NCI-H526 treated with DMSO at 0.1 percent for 48 hours (cell line): ENCODE data around the gene MARS1.
"Not testable (repeated sequence)": the region's sequence is repeated elsewhere in the genome, so short reads cannot be mapped to it uniquely, and the experiment has no call there.

Source experiments
- DNase-seq: peaks from one replicate; lab custom pipeline; 2025; lab: John Stamatoyannopoulos, UW

The MARS1 gene

DNA sequence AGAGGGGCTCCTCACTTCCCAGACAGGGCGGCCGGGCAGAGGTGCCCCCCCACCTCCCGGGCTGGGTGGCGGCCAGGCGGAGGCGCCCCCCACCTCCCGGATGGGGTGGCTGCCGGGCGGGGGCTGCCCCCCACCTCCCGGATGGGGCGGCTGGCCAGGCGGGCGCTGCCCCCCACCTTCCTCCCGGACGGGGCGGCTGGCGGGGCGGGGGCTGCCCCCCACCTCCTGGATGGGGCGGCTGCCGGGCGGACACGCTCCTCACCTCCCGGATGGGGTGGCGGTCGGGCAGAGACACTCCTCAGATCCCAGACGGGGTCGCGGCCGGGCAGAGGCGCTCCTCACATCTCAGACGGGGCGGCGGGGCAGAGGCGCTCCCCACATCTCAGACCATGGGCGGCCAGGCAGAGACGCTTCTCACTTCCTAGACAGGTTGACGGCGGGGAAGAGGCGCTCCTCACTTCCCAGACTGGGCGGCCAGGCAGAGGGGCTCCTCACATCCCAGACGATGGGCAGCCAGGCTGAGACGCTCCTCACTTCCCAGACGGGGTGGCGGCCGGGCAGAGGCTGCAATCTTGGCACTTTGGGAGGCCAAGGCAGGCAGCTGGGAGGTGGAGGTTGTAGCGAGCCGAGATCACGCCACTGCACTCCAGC lies 7.3 kb downstream of the MARS1 start:
- not testable (repeated sequence) for DNase-seq

DNA sequence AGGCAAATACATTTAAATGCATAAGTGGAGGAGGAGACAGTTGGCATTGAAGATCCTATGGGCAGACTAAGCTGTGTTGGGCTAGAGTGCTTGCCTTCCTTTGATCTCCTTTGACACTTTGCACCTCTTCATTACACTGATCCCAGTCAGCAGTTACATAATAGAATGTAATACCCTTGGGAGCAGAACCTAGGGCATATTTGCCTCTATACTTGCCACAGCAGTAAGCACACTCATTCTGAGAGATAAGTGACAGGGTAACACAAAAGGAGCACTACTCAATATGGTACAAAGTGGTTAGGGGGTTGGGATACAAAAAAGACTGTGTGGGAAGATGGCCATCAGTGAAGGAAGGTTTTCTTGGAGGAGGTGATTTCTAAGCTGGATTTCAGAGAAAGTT lies 9.0 kb downstream of the MARS1 start:
- DNase-seq = no peak

DNA sequence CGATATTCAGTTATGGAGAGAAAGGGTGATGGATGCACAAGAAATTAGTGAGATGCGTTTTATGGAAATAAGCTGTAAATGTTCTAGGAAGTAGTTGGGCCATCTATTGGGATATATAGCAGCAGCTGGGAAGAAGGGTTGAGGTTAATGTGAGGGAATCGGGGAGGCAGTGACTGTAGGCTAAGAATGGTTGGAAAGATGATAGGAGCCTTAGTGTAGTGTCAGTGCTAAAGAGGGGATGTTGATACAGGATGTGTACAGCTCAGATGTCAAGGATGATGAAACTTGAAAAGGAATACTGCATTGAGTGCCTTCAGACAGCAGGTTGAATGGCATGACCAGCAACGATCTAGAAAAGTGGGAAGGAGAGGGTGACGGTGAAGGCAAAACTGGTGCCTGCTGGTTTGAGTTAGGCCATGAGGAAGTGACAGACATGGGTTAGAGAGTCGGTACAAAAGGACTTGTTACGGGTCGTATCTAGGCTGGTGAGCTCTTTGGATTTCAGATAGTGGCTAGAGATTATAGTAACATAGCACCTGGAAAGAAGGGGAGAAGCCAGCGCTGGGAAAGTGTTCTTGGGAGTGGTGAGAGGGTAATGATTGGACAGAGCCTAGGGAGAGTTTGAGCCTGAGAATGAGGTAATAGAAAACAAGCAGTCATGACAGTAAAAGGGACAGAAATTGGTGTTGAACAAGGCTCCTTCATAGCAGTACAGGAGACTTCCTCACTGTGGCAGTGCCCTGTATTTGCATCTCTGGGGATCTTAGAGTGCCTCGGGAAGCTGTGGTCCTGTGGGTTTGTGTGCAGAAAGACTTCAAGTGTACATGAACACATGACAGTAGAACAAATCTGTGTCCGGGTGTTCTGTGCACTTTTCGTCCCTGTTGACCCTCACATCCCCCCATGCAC lies 9.6 kb downstream of the MARS1 start:
- no peak for DNase-seq

DNA sequence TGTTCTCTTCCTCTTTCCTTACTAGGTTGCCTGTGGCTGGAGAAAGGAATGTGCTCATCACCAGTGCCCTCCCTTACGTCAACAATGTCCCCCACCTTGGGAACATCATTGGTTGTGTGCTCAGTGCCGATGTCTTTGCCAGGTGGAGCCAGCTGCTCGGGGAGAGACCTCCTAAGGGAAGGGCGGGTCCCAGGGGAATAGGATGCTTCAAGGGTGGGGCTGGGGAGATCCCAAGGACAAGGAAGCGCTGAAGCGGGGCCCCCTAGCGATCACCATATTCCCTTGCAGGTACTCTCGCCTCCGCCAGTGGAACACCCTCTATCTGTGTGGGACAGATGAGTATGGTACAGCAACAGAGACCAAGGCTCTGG lies 10.2 kb downstream of the MARS1 start:
- no peak for DNase-seq

DNA sequence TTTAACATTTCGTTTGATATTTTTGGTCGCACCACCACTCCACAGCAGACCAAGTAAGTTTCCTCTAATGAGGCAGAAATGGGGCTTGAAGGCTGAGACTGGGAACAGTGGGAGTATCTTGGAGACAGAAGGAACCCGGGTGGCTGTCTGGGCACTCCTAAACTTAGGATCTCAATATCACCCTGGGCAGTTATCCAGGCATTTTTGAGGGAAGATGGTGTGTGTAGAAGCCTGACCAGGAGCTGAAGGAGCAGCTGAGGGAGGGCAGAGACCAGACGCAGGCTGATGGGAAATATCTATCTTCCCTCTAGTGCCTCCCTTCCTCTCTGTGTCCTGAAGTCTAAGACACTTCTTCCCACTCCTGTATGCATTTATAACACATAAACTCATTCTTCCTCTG lies 10.7 kb downstream of the MARS1 start:
- no peak for DNase-seq

DNA sequence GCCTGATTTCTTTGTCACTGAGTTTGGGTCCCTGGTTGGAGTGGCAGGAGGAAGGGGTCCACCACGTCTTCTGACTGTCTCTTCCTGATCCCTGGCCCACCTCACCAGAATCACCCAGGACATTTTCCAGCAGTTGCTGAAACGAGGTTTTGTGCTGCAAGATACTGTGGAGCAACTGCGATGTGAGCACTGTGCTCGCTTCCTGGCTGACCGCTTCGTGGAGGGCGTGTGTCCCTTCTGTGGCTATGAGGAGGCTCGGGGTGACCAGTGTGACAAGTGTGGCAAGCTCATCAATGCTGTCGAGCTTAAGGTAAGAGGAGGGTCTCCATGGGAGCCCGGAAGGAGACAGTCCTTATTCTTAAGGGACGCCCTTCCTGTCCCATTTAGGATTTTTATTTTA lies 12.3 kb downstream of the MARS1 start:
- no peak for DNase-seq

DNA sequence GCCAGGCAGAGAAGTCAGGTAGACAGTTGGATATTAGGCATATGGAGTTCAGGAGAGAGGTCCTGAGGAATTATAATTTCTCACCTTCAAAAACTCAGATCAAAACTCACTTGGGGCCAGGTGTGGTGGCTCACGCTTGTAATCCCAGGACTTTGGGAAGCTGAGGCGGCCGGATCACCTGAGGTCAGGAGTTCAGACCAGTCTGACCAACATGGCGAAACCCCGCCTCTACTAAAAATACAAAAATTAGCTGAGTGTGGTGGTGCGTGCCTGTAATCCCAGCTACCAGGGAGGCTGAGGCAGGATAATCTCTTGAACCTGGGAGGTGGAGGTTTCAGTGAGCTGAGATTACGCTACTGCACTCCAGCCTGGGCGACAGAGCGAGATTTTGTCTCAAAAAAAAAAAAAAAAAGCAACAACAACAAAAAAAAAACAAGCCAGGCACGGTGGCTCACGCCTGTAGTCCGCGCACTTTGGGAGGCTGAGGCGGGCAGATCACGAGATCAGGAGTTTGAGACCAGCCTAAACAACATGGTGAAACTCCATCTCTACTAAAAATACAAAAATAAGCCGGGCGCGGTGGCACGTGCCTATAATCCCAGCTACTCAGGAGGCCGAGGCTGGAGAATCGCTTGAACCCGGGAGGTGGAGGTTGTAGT lies 14.6 kb downstream of the MARS1 start:
- DNase-seq = not testable (repeated sequence)

DNA sequence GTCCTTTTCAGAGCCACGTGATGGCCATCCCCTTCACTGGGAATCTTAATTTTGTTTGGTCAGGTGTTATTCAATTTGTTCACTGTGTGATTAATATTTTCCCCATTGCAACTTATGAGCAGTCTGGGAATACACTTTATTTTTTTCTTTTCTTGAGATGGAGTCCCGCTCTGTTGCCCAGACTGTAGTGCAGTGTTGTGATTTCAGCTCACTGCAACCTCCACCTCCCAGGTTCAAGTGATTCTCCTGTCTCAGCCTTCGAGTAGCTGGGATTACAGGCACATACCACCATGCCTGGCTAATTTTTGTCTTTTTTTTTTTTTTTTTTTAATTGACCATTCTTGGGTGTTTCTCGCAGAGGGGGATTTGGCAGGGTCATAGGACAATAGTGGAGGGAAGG lies 18.7 kb downstream of the MARS1 start:
- not testable (repeated sequence) for DNase-seq

DNA sequence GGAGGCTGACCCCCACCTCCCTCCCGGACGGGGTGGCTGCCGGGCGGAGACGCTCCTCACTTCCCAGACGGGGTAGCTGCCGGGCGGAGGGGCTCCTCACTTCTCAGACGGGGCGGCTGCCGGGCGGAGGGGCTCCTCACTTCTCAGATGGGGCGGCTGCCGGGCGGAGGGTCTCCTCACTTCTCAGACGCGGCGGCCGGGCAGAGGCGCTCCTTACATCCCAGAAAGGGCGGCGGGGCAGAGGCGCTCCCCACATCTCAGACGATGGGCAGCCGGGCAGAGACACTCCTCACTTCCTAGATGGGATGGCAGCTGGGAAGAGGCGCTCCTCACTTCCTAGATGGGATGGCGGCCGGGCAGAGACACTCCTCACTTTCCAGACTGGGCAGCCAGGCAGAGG lies 19.9 kb downstream of the MARS1 start:
- not testable (repeated sequence) for DNase-seq

DNA sequence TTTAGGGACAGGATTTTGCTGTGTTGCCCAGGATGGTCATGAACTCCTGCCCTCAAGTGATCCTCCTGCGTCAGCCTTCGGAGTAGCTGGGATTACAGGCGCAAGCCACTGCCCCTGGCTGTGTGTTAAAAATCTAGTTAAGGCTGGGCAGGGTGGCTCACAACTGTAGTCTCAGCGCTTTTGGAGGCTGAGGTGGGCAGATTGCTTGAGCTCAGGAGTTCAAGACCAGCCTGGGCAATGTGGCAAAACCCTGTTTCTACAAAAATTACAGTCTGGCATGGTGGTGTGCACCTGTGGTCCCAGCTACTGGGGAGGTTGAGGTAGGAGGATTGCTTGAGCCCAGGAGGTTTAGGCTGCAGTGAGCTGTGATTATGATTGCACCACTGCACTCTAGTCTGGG lies 23.3 kb downstream of the MARS1 start:
- DNase-seq = no peak

DNA sequence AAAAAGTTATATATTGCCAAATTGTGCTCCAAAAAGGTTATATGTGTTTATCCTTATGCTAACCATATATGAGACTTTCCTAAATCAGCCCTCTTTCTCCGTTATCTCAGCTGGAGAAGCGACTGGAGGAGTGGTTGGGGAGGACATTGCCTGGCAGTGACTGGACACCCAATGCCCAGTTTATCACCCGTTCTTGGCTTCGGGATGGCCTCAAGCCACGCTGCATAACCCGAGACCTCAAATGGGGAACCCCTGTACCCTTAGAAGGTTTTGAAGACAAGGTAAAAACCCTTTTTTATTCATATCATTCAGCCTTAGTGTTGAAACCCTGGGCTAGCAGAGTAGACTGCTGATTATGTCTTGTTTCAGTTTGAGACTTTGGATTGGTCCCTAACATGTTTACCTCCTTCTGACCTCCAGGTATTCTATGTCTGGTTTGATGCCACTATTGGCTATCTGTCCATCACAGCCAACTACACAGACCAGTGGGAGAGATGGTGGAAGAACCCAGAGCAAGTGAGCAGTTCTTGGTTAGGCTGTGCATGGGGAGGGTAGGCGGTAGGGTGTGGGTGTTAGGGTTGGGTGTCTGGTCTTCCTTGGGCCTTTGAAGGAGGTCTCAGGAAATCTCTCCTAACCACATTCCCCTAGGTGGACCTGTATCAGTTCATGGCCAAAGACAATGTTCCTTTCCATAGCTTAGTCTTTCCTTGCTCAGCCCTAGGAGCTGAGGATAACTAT lies 23.9 kb downstream of the MARS1 start:
- DNase-seq = no peak

DNA sequence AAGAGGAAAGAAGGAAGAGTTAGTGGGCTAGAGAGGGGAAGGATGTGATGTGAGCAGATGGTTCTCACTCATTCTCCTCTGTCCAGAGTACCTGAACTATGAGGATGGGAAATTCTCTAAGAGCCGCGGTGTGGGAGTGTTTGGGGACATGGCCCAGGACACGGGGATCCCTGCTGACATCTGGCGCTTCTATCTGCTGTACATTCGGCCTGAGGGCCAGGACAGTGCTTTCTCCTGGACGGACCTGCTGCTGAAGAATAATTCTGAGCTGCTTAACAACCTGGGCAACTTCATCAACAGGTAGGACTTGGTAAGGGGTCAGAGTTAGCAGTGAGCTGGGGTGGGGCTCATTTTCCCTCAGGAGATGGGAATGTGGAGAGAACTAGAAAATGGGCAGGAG lies 24.8 kb downstream of the MARS1 start:
- no peak for DNase-seq

DNA sequence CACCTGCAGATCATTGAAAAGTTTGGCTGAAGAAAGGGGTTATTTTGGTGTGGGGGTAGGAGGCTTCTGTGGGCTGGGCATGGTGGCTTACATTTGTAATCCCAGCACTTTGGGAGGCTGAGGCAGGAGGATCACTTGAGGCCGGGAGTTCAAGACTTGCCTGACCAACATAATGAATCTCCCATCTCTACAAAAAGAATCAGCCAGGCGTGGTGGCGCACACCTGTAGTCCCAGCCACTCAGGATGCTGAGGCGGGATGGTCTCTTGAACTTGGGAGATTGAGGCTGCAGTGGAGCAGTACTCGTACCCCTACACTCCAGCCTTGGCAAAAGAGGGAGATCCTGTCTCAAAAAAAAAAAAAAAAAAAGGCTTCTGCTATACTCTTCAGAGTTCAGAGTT lies 25.4 kb downstream of the MARS1 start:
- no peak for DNase-seq

DNA sequence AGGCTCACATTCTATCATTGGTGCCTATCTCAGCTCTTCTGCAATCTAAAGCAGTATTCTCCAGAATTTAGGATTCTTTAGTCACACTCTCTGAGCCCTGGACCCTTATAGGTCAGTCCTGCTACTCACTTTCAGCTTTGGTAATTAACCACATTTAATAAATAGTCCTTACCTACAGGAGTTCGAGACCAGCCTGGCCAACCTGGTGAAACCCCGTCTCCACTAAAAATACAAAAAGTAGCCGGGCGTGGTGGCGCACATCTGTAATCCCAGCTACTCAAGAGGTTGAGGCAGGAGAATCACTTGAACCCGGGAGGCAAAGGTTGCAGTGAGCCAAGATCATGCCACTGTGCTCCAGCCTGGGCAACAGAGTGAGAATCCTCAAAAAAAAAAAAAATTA lies 25.8 kb downstream of the MARS1 start:
- not testable (repeated sequence) for DNase-seq

DNA sequence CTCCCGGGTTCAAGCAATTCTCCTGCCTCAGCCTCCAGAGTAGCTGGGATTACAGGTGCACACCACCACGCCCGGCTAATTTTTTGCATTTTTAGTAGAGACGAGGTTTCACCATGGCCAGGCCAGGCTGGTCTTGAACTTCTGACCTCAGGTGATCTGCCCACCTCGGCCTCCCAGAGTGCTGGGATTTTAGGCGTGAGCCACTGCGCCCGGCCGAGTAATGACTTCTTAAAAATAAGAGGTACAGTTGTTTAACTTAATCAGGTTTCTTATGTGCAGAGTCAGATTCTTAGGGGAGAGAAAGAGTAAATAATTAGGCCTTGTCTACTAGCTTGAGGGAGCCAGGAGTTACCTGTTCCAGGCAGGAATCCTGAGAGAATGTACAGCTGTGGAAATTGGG lies 26.4 kb downstream of the MARS1 start:
- not testable (repeated sequence) for DNase-seq

DNA sequence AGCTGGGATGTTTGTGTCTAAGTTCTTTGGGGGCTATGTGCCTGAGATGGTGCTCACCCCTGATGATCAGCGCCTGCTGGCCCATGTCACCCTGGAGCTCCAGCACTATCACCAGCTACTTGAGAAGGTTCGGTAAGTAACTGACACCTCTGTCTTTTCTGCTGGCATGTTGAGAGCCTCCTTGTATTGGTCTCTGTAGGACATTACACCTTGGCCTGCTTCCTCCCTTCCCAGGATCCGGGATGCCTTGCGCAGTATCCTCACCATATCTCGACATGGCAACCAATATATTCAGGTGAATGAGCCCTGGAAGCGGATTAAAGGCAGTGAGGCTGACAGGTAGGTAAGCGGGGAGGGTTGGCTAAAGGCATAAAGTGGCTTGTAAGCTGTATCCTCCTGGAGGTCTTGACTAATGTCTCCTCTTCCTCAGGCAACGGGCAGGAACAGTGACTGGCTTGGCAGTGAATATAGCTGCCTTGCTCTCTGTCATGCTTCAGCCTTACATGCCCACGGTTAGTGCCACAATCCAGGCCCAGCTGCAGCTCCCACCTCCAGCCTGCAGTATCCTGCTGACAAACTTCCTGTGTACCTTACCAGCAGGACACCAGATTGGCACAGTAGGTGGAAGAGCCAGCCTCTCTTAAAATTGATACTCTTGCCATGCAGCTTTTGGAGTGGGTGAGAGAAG lies 27.0 kb downstream of the MARS1 start:
- DNase-seq = no peak

DNA sequence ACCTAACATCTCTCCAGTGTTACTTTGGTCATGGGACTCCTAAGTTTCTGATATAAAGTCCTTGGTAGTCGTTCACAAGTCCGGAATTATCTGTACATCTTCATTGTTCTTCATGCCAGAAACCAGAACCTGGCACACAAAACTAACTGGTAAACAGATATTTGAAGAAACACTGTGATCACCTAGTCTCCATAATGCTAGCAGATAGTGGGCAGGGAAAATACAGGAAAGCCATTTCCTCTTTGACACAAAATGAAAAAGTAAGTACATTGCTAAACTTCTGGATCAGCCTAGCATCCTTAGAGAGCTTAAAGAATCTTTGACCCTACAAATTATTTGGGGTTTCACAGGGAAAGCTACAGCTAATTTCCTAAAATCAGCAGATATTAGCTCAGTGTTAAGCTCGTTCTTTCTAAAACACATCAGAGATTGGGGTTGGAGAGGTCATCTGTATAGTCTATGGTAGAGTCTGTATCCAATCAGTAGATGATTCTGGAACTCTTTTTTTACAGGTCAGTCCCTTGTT lies 27.6 kb downstream of the MARS1 start:
- DNase-seq = no peak

DNA sequence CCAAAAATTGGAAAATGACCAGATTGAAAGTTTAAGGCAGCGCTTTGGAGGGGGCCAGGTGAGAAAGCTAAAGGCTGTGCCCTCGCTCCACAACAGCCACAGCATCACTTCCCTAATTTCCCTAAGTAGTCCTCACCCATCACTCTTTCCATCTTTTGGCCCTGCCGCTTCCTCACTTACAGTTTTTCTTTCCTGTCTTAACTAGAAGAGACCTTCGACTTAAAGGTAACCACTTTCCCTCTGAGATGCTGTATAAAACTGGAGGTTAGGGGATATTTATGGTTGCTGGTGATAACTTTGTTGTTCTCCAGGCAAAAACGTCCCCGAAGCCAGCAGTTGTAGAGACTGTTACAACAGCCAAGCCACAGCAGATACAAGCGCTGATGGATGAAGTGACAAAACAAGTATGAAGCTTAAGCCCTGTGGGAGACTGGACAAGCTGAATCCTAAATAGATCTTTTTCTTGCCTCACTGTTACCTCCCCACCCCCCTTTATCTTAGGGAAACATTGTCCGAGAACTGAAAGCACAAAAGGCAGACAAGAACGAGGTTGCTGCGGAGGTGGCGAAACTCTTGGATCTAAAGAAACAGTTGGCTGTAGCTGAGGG lies 28.2 kb downstream of the MARS1 start:
- no peak for DNase-seq

DNA sequence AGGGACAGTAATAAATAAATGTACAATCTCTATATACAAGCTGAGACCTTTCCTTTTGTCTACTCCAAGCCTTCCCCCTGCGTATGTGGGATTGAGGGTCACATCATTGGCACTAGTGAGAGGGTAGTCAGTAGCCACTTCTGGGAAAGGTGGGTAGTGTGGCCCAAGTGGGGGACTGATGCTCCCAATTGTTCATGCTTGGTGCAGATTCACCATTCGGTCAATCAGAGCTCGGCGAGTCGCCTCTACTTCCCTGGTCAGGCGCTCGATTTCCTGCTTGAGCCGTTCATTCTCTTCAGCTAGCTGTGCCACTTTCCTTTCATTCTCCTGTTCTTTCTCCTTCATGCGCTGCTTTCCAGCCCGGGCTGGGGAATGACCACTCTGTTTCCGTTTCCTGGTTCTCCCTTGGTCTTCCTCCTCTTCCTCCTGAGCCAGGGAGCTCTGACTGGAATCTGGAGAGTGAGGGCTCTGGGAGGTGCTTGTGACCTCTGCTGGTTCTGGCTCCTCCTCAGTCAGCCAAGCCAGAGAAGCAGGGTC lies 28.8 kb downstream of the MARS1 start:
- no peak for DNase-seq

DNA sequence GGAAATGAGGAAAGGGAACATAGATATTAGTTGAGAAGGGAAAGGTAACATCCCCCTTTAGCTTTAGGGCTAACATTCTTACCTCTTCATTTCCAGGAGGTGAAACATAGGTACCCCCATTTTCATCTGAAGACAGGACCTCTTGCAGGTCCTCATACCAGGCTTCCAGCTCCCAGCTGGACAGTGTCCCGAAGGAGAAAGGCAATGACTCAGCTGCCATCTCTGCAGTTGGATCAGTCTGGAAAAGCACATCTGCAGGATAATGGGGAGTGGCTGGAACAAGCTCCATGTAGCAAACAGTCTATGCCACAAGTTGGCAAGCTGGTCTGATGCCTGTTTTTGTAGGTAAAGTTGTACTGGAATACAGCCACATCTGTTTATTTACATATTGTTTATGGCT lies 29.3 kb downstream of the MARS1 start:
- DNase-seq = no peak

DNA sequence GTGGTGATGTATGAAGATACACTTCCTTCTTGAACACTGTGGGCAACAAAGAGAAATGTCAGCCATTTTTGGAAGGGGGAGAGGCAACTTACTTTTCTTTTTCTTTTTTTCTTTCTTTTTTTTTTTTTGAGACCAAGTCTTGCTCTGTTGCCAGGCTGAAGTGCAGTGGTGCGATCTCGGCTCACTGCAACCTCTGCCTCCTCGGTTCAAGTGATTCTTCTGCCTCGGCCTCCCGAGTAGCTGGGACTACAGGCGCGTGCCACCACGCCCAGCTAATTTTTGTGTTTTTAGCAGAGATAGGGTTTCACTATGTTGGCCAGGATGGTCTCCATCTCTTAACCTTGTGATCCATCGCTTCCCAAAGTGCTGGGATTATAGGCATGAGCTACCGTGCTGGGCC lies 29.9 kb downstream of the MARS1 start:
- not testable (repeated sequence) for DNase-seq
